Heart right ventricle (tissue), 16 donors: ENCODE measurements around the gene DNASE2B. TPM values are rescaled to one million over a fixed set of nuclear protein-coding genes. Genes with fewer than 3 reads are reported as not detected.
A peak's percentile ranks its signal among the peaks of the same experiment; 100 is the strongest.

ENCODE experiments used
- ATAC-seq, 8 donors: fragments of 200-7000 bp; cut with Tn5 transposase; one replicate each; pipeline ENCODE4 v1.9.1; 2020; ENCODE audit warnings: mild to moderate bottlenecking in 8 of 8, moderate library complexity in 8 of 8, moderate number of reproducible peaks in 1 of 8
- DNase-seq, 2 donors: peaks; one replicate each; pipeline ENCODE4 v3.0.0-alpha.2; 2020
- H3K27ac ChIP-seq, 10 donors: fragments of 200-600 bp; sonication (generic) in 2 of 10; one replicate each; pipeline versions ENCODE4 v1.5.0 to v1.8.0; 2020 to 2022; ENCODE audit warnings: mild to moderate bottlenecking in 3 of 10
- H3K27me3 ChIP-seq, 7 donors: fragments of 200-600 bp; one replicate each; pipeline ENCODE4 v1.8.0; 2021 to 2022; ENCODE audit warnings: mild to moderate bottlenecking in 2 of 7
- H3K36me3 ChIP-seq, 9 donors: fragments of 200-600 bp; sonication (generic) in 1 of 9; one replicate each; pipeline versions ENCODE4 v1.5.0 to v1.8.0; 2020 to 2022; ENCODE audit warnings: mild to moderate bottlenecking in 2 of 9
- H3K4me1 ChIP-seq, 9 donors: fragments of 200-600 bp; sonication (generic) in 1 of 9; one replicate each; pipeline versions ENCODE4 v1.5.0 to v1.8.0; 2020 to 2022; ENCODE audit warnings: mild to moderate bottlenecking in 4 of 9
- H3K4me3 ChIP-seq, 10 donors: fragments of 200-600 bp; sonication (generic) in 2 of 10; one replicate each; pipeline versions ENCODE4 v1.5.0 to v1.8.0; 2020 to 2022; ENCODE audit warnings: mild to moderate bottlenecking in 7 of 10, moderate library complexity in 2 of 10
- H3K9me3 ChIP-seq, 11 donors: fragments of 200-600 bp in 10 of 11; sonication (generic) in 2 of 11; one replicate each; pipeline versions ENCODE4 v1.5.0 to v1.8.0; 2013 to 2022; ENCODE audit warnings: mild to moderate bottlenecking in 2 of 11, control low read depth in 1 of 11, moderate library complexity in 1 of 11
- CTCF ChIP-seq, 9 donors: fragments of 200-600 bp; sonication (generic) in 2 of 9; IDR thresholded peaks; one replicate each; pipeline versions ENCODE4 v1.5.0 to v1.8.0; 2021 to 2022; ENCODE audit warnings: antibody characterized with exemption in 9 of 9, mild to moderate bottlenecking in 5 of 9, moderate library complexity in 1 of 9
- WGBS, 2 donors: extraction: QIAGEN DNeasy Blood & Tissue Kit; methylation state at CpG; one replicate each; pipeline ENCODE4 v1.1.7; 2013; ENCODE audit warnings: inconsistent platforms in 1 of 2; 5-methylcytosine and 5-hydroxymethylcytosine counted together
- intact Hi-C, 10 donors: fragments of 100-400 bp; cut with DNase I; formaldehyde crosslinking; loops; one replicate each; pipeline versions ENCODE4 v1.11.1 to v1.14.2; 2022
- polyA plus RNA-seq, 2 donors: library from polyadenylated mRNA; stranded (reverse); fragments of 200-250 nt; gene quantifications; one replicate each; pipeline ENCODE4 v1.2.3, GENCODE V29; 2013
- total RNA-seq, 10 donors: library from RNA; stranded (reverse); fragmentation: NEBNext Ultra II Directional in 3 of 10; extraction: Animal tissue kit (Norgen Biotek cat#: 25700) in 3 of 10; gene quantifications; one replicate each; pipeline versions ENCODE4 v1.2.1 to v1.2.4, GENCODE V29; 2021 to 2023
- donor health status: Arrhythmogenic right ventricular cardiomyopathy.
- donor health status: ischemic (EF 13 %, LVEDD 7.1; RV severe dilation, severe dysfunction).
- donor health status: healthy with polysubstance abuse.
- donor health status: DM: no; HTN: yes; CAD: no.
- donor health status: DM: no; HTN: no; CAD: no.
- donor health status: ischemic (EF 25% LVEDD 6.9; RV normal size, moderate dysfunction).
- donor health status: ischemic (EF 25% LVEDD 5.7; RV mildly dilated, moderate dysfunction).
- donor health status: healthy.
- donor health status: DM: yes; HTN: yes; CAD: no.
- donor health status: Ischemic cardiomyopathy.
- donor health status: ischemic (EF 35%, LVEDD 5.7; RV mildly dilated, moderate dysfunction).
- donor health status: nonischemic (EF 11% LVEDD 7.7; RV severe dilation, severe dysfunction).
- donor health status: DM: yes; HTN: yes; CAD: no.
- donor health status: PGD.
- donor health status: ischemic (EF 29% LVEDD 5.4; RV normal size, mild dysfunction).
- donor health status: nonischemic (EF 23%, LVEDD 6.1; RV moderate dilation, normal function).

Gene DNASE2B
- total and polyA plus RNA-seq, 12 donors: 0.20 TPM; not detected in 11

GRCh38 chr1:84386716-84387479, 11.4 kb upstream of the DNASE2B start:
- H3K9me3 ChIP-seq: no peaks in the 10 kb centered on the region
- H3K27ac ChIP-seq: no peak overlapping the region
- H3K4me1 ChIP-seq: peaks cover 0 to 8% (median 0%) of the 10 kb centered on the region in 9 donors
- TF ChIP-seq CTCF (IDR thresholded peaks at IDR 0.05): no peak
- DNase-seq: no peak
- no peaks in the 10 kb centered on the region for H3K36me3 ChIP-seq
- no peaks in the 10 kb centered on the region for H3K27me3 ChIP-seq
- intact Hi-C loops: no loop called here
- 85 to 91% methylated on average over 5 of the region's 5 CpGs for WGBS, 2 donors
- no peak overlapping the region for H3K4me3 ChIP-seq
- no peak for ATAC-seq

- Histone ChIP-seq H3K27ac (no peak overlapping the region), H3K9me3 (no peaks in the 10 kb centered on the region), H3K4me3 (no peak overlapping the region), H3K27me3 (no peaks in the 10 kb centered on the region), H3K4me1 (peaks cover 0 to 8% (median 0%) of the 10 kb centered on the region in 9 donors), H3K36me3 (no peaks in the 10 kb centered on the region)
- intact Hi-C loops: no loop called here
- TF ChIP-seq CTCF (IDR thresholded peaks at IDR 0.05): peak in 2 of 9 donors; percentile 13 to 22
- WGBS, 2 donors: 70 to 74% methylated on average over 8 of the region's 8 CpGs
- ATAC-seq: no peak
- no peak for DNase-seq
Observed at GRCh38 chr1:84387480-84388163, 10.7 kb upstream of the DNASE2B start.

- H3K9me3 ChIP-seq: no peaks in the 10 kb centered on the region
- H3K27me3 ChIP-seq: no peaks in the 10 kb centered on the region
- no peak overlapping the region for H3K4me3 ChIP-seq
- H3K36me3 ChIP-seq: no peaks in the 10 kb centered on the region
- intact Hi-C loops: no loop called here
- H3K27ac ChIP-seq: no peak overlapping the region
- DNase-seq (no peak), ATAC-seq (no peak)
- H3K4me1 ChIP-seq: peaks cover 0 to 8% (median 0%) of the 10 kb centered on the region in 9 donors
- no peak for TF ChIP-seq CTCF (IDR thresholded peaks at IDR 0.05)
Observed at GRCh38 chr1:84390226-84390625, 8.1 kb upstream of the DNASE2B start.

GRCh38 chr1:84401156-84401555, 2.9 kb downstream of the DNASE2B start:
- DNase-seq (no peak), ATAC-seq (no peak)
- intact Hi-C loops: no loop called here
- Histone ChIP-seq H3K36me3 (no peaks in the 10 kb centered on the region), H3K4me1 (no peaks in the 10 kb centered on the region), H3K27me3 (no peaks in the 10 kb centered on the region), H3K9me3 (no peaks in the 10 kb centered on the region), H3K27ac (no peak overlapping the region), H3K4me3 (no peak overlapping the region)
- TF ChIP-seq CTCF (IDR thresholded peaks at IDR 0.05): no peak
- WGBS, 2 donors: 55 to 59% methylated on average over 3 of the region's 3 CpGs
